IMR-90 (cell line): ENCODE data around the gene PARD3.

Experiments
- CEBPB ChIP-seq: IDR thresholded peaks from 2 replicates; pipeline ENCODE4 v1.6.1; 2012; ENCODE audit warnings: low read depth, low read length, improper control_type of control experiment
- CTCF ChIP-seq: conservative IDR thresholded peaks from 2 replicates; pipeline ENCODE4 v1.5.1; 2012; ENCODE audit warnings: mild to moderate bottlenecking, low read depth, low read length, improper control_type of control experiment
- POLR2A ChIP-seq: IDR thresholded peaks from 2 replicates; pipeline ENCODE4 v1.6.1; 2012; ENCODE audit warnings: mild to moderate bottlenecking, low read depth, low read length
- RAD21 ChIP-seq: IDR thresholded peaks from 2 replicates; pipeline ENCODE4 v1.6.1; 2012; ENCODE audit warnings: low read length, improper control_type of control experiment
- SMC3 ChIP-seq: fragments of 150-350 bp; IDR thresholded peaks from 2 replicates; pipeline ENCODE4 v1.6.1; 2016; ENCODE audit warnings: low read depth, mild to moderate bottlenecking, antibody characterized with exemption, low read length, moderate library complexity

- TF ChIP-seq RAD21 (no peak), CTCF (no peak), POLR2A (no peak), CEBPB (no peak), SMC3 (no peak)
Measured at GRCh38 chr10:34334908-34335307, 480.2 kb downstream of the PARD3 start.
